HG03064 (cell line): ENCODE data around the gene TECR.
"Not testable (repeated sequence)": the region's sequence is repeated elsewhere in the genome, so short reads cannot be mapped to it uniquely, and the experiment has no call there.

Experiments used
- ATAC-seq: cut with Tn5 transposase; IDR thresholded peaks from one replicate; pipeline ENCODE4 v1.9.1; 2021; ENCODE audit warnings: low read depth; ENCODE audit not compliant: unreplicated experiment

Gene TECR

GRCh38 chr19:14577885-14578427, 48.6 kb downstream of the TECR start:
- ATAC-seq: no peak

- no peak for ATAC-seq
These were observed 51.3 kb downstream of the TECR start for GRCh38 chr19:14580623-14581237.

DNA sequence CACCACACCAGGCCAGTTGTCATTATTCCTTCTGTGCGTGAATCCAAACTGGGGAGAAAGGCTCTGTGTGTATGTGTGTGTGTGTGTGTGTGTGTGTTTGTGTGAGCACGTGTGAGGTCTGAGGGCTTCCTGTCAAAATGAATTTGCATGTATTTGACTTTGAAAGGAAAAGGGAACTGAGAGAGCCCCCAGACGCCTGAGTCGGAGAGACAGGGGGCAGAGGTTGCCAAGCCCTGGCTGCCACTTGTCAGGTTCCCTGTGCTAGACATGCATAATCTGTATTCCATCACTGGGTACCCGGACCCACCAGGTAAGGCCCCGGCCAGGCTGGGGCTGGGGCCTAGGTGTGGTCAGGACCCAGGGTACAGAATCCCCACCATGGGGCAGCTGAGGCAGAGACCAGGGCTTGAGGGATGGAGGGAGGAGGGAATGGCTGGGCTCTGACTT, 53.5 kb downstream of the TECR start, which contains the start of gene CLEC17A:
Gene CLEC17A, plus strand, starts transcription at position 191 of the 447 bp plus-strand sequence. Its CDS starts 77 bp downstream, at position 268.
- ATAC-seq: no peak

DNA sequence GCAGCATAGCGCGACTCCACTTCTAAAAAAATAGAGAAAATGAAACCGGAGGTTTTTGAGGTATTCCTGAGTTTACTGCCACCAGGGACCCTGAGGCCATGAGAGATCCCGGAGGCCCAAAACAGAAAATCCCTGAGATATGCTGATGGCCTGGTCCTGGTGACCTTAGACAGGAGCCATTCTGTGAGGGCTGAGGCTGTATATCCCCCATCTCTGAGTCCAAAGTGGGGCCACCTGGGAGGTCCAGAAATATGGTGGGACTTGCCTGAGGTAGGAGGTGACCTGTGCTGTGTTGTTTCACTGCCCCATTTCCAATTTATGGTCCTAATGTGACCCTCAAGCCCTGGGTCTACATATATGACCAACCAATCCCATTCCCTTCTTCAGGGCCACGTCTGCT, 55.0 kb downstream of the TECR start:
- not testable (repeated sequence) for ATAC-seq

GRCh38 chr19:14585187-14585586, 55.8 kb downstream of the TECR start:
- peak; percentile 55 for ATAC-seq

DNA sequence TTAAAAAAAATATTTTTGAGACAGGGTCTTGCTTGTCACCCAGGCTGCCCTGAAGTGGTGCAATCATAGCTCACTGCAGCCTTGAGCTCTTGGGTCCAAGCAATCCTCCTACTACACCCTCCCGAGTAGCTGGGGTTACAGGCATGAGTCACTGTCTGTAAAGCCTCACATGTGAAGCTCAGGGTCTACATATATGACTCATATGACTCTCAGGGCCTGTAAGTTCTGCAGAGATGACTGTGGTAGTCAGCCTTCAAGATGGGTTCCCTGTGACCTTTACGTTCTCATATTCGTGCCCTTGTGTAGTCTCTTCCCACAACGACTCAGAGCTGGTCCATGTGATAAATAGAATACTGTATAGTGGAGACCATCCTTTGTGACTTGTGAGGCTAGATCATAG, 60.0 kb downstream of the TECR start:
- not testable (repeated sequence) for ATAC-seq

DNA sequence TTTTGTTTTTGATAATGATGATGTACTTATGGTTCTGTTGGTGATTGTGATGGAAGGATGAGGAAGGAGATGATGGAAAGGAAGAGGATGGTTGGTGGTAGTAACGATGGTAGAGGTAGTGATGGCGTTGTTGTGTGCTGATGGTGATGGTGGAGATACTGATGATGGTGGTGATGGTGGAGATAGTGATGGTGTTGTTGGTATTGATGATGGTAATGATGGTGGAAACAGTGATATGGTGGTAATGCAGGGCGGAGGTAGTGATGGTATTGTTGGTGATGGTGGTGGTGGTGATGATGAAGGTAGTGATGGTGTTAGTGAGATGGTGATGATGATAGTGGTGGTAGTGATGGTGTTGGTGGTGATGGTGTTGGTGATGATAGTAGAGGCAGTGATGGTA, 66.2 kb downstream of the TECR start:
- ATAC-seq: no peak

DNA sequence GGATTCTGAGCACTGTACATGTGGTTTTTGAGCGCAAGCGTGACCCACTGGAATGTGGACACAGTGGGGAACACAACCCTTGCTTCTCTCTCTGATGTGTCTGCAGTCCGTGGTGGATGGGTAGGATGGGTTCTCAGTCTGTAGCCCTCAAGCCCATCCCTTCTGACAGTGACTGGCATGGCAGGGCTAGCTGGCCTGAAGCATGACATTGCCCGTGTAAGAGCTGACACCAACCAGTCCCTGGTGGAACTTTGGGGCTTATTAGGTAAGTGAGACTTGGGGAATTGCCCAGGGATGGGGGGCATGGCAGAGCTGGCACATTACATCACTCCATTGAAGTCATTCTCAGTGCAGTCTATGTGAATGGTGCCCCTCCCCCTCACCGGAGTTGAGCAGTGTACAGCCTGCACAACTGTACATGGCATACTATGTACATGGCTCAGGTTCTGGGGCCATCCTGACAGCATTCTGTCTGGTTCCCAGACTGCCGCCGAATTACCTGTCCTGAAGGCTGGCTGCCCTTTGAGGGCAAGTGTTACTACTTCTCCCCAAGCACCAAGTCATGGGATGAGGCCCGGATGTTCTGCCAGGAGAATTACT, 70.3 kb downstream of the TECR start:
- ATAC-seq: no peak

DNA sequence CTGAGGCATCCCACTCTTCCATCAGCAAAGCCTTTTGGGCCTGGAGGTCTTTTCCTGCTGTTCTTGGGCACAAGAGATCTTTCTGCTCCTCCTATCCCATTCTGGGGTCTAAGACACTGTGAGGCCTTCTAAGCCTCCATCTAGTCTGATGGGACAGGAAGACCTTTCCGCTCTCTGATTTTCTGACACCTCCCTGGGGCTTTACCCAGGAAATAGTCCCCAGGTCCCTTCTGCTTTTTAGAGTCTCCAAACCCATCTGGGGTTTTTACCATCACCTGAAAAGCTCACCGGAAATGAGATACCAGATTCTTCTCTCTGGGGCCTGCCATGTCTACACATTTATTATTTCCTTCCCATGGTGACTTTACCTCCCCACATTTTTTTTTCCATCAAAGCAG, 74.6 kb downstream of the TECR start:
- peak; percentile 70 for ATAC-seq

- no peak for ATAC-seq
These were observed 77.2 kb downstream of the TECR start for GRCh38 chr19:14606627-14607026.

- no peak for ATAC-seq
These were observed 81.7 kb downstream of the TECR start for GRCh38 chr19:14611051-14611450.

DNA sequence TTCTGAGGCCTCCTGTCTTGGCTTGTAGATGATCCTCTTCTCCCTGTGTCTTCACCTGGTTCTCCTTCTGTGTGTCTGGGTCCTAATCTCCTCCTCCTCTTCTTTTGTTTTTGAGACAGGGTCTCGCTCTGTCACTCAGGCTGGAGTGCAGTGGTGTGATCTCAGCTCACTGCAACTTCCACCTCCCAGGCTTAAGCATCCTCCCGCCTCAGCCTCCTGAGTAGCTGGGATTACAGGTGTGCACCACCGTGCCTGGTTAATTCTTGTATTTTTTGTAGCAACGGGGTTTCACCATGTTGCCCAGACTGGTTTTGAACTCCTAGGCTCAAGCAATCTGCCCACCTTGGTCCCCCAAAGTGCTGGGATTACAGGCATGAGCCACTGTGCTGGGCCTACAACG, 82.8 kb downstream of the TECR start:
- not testable (repeated sequence) for ATAC-seq

DNA sequence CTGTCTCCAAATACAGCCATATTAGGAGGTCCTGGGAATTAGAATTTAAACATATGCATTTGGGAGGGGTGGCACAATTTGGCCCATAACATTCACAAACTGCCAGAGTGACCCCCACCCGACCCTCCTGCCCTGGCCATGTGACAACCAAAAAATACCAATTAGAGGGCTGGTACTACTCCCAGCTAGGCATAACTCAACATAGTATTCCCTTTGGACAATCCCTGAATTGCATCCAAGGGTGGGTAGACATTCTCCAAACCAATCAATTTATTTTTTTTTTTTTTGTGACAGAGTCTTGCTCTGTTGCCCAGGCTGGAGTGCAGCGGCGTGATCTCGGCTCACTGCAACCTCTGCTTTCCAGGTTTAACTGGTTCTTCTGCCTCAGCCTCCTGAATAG, 83.3 kb downstream of the TECR start:
- ATAC-seq: no peak

- not testable (repeated sequence) for ATAC-seq
These were observed 84.2 kb downstream of the TECR start for GRCh38 chr19:14613399-14614098.

DNA sequence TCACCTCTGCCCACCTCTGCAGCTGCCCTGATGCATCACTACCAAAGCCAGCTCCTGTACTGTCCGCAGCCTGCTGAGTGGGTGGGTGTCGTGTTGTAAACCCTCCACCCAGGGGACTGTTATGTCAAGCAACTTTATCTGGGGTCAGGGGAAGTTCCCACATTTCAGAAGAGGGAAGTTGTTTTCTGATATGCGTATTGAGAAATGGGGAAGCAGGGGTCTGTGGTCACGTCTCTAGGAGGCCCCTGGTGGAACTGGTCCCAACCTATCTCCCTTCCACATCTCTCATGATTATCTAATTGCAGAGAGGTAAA, 84.7 kb downstream of the TECR start:
- ATAC-seq: no peak
